Activated naive CD4-positive, alpha-beta T cell (primary cell): ENCODE measurements around the gene HIVEP2.
"Not testable (repeated sequence)": the region's sequence is repeated elsewhere in the genome, so short reads cannot be mapped to it uniquely, and the experiment has no call there.

Experiments used
- DNase-seq, 4 experiments: peaks; one replicate each; lab custom pipeline; 2025; lab: John Stamatoyannopoulos, UW

HIVEP2 gene

DNA sequence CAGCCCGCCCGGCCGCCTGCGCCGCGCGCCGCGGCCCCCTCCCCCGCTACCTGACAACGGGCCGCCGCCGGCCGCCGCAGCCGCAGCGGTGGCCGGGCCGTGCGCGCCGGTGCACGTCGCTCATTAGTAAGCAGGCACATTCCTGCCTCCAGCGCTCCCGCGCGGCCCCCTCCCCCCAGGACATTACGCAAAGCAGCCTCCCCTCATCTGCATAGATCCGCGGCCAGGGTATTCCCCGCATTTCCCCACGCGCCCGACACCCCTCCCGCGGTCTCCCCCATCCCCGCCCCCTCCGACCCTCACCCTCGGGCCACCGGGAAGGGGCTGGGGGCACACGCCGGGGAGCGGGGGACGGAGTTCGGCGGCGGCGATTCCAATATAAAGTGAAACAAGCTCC, at the start of gene HIVEP2:
TSS of gene HIVEP2 (minus strand) at position 128 of the 397 bp plus-strand sequence. CDS start 170,438 bp downstream, outside the sequence.
- DNase-seq = peak; percentile 62 to 79 (median 70)

GRCh38 chr6:142993977-142994376, 49.0 kb upstream of the HIVEP2 start:
- DNase-seq = no peak

DNA sequence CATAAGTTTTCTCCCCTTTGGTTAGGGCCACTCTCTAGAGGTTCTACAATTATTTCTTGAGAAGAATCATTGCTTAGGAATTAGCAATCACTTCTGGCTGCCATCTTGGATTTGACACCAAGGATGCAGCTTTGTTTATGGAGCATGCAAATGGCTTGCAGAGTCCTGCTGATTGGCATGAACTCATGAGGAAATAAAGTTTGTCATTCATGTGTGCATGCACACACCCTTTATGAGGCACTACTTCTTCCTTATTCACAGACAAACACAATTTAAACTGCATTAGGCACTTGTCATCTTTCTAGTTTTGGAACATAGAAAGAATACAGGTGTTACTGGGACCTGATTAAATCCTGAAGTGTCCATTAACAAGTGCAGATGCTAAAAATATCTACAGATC, 42.5 kb upstream of the HIVEP2 start:
- no peak for DNase-seq

DNA sequence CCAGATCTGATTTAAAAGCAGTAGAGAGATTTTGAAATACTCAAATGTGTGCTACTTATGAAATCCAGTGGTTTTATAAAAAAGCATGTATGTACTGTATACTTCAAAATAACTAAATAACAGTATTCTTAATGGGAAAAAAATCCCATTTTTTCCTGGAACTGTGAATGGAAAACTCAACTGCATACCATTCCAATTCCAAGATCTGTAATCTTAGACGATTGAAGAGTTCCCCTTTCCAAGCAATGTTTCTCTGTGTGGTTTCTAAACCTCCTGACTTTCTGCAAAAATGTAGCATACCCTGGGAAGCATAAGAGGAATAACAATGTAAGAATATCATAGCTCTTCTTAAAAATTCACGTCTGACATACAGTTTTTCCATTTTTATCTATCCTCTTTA, 40.3 kb upstream of the HIVEP2 start:
- DNase-seq = no peak

GRCh38 chr6:142984386-142984785, 39.4 kb upstream of the HIVEP2 start:
- no peak for DNase-seq

GRCh38 chr6:142975365-142975764, 30.4 kb upstream of the HIVEP2 start:
- no peak for DNase-seq

DNA sequence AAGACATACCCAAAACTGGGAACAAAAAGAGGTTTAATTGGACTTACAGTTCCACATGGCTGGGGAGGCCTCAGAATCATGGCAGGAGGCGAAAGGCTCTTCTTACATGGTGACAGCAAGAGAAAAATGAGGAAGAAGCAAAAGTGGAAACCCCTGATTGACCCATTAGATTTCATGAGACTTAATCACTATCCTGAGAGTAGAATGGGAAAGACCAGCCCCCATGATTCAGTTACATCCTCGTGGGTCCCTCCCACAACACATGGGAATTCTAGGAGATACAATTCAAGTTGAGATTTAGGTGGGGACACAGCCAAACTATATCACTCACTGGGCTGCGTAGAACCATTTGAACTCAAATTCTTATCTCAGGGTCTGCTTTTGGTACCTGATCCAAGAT, 26.0 kb upstream of the HIVEP2 start:
- DNase-seq = not testable (repeated sequence)

DNA sequence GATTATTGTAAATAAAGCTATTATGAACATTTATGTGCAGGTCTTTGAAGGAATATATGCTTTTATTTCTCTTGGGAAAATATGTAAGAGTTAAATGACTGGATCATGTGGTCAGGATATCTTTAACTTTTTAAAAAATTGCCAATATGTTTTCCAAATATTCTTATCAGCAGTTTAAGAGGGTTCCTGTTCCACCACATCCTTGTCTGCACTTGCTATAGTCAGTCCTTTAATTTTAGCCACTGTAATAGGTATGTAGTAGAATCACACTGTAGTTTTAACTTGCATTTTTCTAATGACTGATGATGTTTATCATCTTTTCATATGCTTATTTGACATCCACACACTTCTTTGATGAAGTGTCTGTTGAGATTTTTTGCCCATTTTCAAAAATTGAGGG, 23.6 kb upstream of the HIVEP2 start:
- no peak for DNase-seq

GRCh38 chr6:142966294-142966693, 21.3 kb upstream of the HIVEP2 start:
- DNase-seq = no peak

DNA sequence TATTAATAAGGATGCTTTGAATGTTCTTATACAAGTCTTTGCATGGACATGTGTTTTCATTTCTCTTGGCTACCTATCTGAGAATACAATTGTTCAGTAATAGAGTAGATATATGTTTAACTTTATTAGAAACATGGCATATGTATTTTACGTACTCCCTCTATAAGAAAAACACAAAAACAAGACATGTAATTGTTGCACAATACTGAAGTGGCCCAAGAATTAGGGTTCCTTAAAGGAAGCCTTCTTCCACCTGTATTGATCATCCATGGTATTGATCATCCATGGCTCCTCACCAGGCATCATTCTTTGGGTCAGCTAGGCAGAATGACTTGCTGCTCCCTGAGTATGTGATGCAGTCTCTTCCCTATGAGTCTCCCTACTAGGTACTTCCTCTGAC, 20.2 kb upstream of the HIVEP2 start:
- no peak for DNase-seq

DNA sequence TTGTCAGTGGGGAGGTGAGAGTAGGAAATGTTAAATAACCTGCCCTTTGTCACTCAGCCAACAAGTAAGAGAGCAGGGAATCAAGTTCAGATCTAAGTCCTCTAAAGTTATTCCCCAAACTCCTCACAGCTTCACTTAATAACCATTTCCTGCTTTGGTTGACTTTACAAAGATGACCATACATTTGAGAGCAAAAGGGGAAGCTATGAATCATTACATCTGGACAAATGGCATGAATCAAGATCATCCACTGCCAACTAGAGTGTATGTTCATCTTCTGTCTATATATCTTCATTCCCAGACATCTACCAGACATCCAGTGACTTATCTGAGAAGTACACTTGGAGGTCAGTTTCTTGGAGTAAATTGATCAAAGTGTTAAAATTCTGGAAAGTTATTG, 15.1 kb upstream of the HIVEP2 start:
- no peak for DNase-seq

GRCh38 chr6:142958343-142958742, 13.4 kb upstream of the HIVEP2 start:
- no peak for DNase-seq

- DNase-seq = no peak
Measured at GRCh38 chr6:142956726-142957125, 11.8 kb upstream of the HIVEP2 start.

GRCh38 chr6:142954844-142955243, 9.9 kb upstream of the HIVEP2 start:
- no peak for DNase-seq

DNA sequence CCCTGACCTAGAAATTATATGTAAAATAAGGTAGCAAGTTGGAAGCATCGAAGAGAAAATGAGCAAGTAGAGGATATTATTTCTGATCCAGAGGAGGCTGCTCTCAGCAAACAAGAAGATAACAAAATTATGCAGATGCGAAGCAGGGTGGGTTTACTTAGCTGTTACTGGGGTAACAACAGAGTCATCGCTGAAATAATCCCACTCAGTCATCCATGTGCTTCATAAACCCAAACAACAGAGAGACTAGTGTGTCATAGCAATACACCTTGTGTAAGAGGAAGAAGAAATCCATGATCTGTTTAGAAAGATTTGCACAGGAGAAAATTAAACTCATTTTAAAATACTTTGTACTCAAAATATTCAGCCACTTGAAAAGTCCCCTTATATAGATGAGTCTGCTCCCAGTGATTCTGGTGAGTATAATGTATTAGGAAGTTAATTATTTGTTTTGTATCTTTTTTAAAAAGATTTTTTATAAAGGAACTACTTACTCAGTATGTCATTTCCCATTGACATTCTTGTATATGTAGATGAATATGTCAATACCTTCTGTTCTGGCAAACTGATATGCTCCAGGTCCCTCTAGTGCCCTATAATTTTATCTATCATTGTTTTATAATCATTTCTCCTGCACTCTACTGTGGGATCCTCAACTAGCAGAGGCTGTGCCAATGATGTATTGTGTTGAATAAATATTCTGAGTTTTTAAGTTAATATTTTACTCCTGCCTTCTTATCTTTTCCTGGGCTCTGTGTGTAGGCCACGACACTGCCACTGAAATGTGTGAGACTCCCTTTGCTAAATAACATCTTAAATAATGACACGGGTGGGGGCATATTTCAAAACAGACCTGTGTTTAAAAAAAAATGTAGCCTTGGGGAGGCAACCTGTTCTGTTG, 8.6 kb upstream of the HIVEP2 start:
- DNase-seq = no peak

DNA sequence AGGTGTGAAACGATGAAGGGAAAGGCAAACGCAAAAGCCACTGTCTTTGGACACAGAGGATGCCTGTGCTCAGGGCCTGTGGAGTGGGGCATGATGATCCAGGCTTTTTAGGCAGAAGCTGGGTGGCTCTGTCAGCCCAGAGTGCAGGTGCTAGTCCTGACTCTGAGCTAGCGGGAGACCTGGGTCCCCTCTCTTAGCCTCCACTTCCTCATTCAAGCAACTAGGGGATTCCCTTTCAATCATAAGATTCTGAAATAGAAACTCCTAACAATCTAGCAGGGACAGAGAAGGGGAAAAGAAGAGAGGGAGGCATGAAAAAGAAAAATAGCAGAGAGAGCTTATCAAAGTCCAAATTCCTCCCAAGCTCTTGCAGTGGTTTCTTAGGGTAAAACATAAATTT, 7.6 kb upstream of the HIVEP2 start:
- no peak for DNase-seq

DNA sequence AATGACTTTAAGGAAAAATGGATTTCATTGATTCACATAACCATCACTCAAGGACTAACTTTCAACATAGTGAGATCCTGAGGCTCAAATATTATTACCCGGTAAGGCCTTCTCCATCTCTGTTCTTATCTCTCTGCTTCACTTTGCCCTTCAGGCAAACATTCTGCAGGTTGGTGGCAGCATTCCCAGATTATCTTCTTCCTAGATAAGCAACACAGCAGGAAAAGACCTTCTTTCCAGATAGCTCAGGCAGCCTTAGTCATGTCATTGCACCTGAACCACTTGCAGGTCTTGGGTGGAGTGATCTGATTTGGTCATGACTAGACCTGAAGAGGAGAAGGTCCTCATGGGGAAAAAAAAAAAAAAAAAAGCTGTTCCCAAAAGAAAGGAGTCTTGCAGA, 5.3 kb upstream of the HIVEP2 start:
- no peak for DNase-seq

GRCh38 chr6:142947714-142948480, 2.9 kb upstream of the HIVEP2 start:
- DNase-seq = no peak

DNA sequence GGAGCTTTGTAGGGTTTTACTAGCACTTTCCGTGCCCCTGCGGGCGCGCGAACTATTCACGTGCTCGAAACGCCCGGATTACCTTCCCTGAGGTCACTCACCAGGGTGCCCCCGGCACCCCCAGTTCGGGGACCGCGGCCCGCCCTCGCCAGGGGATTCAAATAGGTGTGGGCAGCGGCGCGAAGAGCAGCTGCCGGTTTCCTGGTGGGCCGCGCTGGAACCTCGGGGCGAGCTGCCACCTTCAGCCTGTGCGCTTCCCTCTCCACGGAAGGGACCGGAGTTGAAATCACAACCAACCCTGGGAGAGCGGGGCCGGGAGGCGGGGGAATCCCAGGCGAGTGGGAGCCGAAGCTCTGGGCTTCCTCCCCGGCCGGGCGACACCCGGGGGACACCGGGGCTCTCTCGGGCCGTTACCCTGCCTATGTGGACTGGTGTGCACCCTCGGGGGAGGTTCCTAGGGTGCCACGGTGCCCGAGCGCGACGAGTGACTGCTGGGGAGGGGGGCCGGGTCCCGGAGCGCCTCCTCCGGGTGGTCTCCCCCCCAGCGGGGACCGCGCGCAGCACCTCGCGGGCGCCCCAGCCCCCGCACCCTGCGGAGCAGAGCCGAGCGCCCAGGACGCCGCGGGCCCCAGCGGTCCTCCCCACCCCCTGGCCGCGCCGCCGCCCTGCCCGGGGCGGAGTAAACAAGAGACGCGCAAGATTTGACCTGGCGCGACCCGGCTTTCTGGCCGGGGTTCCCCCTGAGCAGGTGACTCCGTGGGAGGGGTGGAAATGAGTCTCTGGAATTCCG, 2.1 kb upstream of the HIVEP2 start:
- peak; percentile 43 to 60 (median 58) for DNase-seq

DNA sequence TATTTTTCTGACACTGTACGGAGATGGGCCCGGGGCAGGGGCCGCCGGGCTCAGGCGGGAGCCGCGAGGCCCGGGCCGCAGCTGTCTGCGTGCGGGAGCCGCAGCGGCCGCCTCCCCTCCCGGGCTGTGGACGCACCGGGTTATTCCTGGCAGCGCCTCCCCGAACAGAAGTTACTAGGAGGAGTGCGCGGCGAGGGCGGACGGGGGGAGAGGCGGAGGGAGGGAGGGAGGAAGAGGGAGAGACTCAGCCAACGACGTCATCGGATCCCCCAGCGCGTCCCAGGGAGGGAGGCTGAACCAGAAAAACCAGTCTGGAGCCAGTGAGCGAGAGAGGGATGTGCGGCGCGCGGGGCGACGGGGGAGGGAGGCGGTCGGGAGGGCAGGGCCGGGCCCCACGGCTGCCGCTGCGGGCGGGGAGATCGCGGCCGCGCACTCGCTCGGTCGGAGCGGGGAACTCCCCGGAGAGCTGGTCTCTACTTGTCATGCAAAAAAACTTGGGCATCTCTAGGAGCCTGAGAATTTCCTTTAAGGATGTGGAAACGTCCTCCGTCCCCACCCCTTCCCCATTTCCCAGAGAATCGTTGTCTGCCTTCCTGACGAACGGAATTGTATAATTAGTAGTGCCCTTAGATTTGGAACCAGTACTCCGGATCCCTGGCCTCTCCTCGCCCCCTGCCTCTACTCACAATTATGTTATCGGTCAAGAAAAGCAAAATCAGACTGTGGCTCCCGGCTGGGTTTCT, 1.4 kb upstream of the HIVEP2 start:
- peak; percentile 59 to 78 (median 73) for DNase-seq

GRCh38 chr6:142945446-142946180, 637 bp upstream of the HIVEP2 start:
- peak; percentile 31 to 62 (median 54) for DNase-seq
